HG02884 (cell line): ENCODE results near the gene NTPCR.

Experiments
- ATAC-seq: cut with Tn5 transposase; IDR thresholded peaks from one replicate; pipeline ENCODE4 v1.9.1; 2021; ENCODE audit warnings: mild to moderate bottlenecking, moderate library complexity; ENCODE audit not compliant: unreplicated experiment

Gene NTPCR

DNA sequence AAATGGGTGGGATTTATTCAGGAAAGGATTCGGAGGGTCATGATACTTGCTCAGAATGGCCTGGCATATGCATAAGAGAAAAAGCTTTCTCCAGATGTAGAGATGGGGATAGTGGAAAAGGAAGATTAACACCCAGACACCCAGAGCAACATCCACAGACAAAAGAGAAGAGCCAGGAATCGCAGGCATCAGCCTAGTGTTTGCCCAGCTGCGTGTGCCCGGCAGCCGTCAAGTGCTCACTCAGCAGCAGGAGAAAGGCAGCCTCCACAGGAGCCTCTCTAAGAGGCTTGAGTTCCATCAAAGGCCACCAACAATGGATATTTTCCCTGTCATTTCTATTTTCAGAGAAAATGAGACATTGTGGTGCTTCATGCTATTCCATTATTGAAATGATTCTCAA lies 54.7 kb downstream of the NTPCR start:
- ATAC-seq, result no peak

DNA sequence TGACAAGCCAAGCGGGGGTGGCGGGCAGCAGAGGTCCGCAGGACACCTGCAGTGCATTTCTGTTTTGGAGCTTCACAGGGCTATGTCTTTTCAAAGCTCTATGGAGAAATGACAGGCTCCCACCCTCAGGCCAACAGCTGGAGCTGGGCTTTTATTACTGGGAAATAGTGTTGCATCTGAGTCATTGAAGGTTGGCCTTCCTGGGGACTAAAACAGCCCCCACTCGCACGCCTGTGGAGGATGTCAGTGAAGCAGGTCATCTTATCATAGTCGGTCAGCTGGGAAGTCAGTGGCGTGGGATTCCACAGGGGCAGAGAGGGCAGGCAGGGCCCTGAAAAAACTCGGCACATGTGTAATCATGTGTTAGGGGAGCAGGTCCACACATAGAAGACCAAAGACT lies 55.3 kb downstream of the NTPCR start:
- ATAC-seq, result no peak

DNA sequence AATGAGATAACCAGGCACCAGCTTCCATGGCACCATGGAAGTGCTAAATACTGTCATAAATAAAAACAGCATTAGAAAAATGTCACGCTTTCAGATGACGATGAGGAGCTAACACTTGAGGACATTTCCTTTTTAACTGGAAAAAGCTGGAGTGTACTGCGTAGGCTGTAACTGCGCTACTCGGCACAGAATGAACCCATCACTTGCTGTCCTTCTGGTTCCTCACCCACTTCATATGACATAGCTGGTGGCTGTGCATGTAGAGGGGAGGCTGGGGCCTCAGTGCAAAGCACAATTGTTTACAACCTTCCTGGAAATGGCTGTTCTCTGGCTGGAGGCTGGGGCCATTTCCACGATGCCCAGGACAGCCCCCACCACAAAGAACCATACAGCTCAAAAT lies 55.7 kb downstream of the NTPCR start:
- no peak for ATAC-seq

DNA sequence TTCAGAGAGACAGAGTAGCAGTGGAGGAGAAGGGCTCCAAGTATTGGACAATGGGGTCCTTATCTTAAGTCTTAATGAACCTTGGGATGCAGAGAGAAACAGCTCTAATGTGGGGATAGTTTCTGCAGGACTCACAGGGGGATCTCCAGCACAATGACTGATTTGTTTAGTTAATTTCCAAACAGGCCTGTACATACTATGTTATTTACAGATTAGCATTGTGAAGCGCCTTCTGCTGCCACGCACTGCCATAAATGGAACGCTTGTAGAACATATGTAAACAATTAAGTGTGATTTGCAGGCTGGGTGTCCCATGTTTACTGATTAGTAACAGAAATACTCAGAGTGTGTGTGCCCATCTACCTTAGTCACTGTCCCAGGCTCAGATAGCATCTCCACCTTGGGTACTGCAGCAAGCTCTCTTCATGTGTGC lies 56.1 kb downstream of the NTPCR start:
- no peak for ATAC-seq

DNA sequence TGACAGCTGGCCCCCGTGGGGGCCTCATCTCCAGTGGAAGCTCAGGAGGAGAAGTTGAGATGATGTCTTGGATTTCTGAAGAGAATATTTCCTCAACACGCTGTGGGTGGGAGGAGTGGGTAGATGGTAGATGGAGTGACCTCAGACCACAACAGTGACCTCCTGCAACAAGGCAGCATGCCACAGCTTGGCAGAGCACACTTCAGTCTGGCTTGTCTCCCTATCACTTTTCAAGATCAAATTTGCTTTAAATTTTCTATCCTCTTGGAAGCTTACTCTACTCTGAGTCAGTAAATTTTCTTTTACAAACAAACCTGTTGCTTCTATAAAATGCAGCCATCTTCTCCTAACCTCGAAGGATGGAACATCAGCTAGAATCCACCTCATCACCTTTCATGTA lies 59.7 kb downstream of the NTPCR start:
- ATAC-seq, result no peak

DNA sequence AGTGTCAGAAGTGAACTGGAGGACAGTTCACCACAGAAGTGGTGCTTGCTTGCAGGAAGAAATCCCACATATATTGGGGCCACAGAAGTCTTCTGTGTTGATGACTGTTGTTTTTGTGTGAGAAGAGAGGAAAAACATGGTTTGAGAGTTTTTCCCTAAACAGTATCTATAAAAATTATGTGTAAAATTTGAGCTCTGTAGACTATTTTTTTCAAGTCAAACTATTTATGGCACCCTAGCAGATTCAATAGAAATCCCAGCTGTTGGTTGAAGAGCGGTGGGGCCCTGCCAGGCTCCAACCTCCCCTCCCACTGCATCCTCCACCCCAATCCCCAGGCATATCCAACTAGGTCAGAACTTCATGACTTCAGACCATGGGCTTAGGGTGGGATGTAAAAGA lies 61.6 kb downstream of the NTPCR start:
- no peak for ATAC-seq

DNA sequence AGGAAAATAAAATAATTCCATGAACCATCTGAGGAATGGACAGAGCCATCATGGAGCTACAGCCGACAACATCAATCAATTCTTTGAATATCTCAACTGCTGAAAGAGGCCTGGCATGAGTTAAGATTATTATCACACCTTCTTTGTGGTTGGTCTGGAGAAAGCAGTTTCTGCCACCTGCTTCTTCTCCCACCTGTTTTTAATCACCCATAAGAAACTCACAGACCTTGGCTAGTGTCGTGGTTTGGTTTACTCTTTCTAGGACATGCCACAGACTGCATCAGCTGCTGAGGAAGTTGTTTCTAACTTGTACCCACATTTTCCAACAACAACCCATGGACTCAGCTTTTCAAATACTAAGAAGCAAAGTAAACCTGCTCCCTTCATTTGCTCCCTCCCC lies 65.6 kb downstream of the NTPCR start:
- ATAC-seq, result no peak

DNA sequence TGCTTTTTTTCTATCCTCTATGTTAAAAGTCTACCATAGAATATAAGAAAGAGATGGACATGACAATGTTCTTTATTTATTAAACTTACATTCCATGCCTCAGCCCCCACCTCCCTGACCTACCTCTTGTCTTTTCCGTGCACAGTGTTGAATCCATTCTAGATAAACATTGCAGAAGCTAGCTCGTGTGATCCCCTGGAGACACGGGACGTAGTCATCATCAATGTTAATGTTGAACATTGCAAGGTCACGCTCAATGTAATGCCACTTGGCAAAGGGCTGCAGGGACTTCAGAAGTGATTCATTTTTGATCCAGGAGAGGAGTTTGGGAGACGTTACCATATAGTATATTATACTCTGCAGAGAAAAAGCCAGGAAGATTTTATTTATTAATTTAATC lies 66.4 kb downstream of the NTPCR start:
- ATAC-seq, result no peak

DNA sequence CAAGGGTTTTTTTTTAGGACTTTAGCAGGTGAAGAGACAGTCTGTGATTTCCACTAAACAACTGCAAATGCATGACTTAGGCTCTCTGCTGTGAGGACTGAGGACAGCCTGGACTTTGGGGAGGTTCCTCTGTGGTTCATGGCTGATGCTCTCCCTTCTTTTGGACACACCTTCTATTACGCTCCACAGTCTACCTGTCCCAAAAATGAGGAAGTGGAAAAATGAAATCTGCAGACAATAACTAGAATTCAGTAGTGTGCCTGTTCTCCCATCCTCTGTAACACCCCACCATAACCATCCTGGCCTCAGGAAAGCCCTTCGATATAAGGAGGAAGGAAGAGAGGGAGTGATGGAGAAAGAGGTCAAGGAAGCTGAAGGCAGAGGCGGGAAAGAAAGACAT lies 68.7 kb downstream of the NTPCR start:
- ATAC-seq, result no peak

DNA sequence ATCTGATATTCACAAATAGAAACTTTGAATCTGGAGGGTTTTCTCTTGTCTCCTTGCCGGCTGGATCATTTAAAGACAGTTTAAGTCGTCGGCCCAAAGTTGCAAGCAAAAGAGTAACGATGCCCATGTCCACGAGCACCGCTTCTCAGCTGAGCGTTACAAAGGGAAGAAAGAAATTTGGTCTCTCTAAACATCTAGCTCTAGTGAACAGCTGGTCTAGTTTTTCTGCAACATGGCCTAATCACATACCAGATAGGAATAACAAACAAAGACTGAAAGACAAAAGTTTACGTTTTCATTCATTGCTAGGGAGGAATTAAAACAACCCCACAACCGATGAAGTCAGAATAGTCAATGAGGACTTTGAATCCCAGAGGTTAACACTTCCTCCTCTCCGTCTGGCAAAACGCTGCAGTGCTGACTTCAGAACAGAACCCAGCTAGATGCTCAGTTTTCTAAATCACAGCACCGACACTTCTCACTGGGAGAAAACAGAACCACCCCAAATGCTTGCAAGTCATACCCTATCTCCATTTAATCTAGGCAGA lies 69.4 kb downstream of the NTPCR start:
- ATAC-seq, result no peak

DNA sequence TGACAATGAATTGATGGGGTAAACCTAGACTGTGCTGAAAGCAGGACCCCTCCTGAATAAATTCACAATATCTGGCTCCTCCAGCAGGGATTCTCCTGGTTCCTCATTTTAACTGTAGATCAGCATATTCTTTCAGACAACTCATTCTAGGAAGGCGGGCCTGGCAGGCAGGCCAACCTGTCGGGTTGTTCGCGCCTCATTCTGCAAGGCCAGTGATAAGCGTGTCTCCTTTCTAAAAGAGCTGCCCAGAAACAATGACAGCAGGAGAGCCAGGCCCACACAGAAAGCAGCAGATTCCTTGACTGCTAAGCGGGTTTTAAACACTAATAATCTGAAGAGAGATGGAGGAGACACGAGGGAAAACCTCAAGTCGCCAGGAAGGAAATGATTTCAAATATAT lies 70.0 kb downstream of the NTPCR start:
- no peak for ATAC-seq

DNA sequence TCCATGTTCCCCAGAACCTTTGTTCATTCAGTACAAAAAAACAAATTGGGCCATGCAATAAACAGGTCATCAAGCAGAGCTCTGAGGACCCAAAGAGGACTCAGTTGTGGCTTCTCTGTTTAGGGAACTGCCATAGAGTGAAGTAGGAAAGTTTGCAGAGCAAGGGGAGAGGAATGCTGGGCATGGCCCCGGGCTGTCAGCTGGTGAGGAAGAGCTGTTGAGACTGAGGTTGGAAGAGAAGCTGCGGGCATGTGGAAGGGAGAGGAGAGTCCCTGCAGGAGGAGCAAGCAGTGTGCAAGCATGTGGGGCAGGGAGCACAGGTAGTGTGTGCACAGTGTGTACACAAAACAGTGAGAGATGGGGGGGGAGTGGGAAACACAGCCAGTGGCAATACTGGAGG lies 71.8 kb downstream of the NTPCR start:
- ATAC-seq, result no peak

DNA sequence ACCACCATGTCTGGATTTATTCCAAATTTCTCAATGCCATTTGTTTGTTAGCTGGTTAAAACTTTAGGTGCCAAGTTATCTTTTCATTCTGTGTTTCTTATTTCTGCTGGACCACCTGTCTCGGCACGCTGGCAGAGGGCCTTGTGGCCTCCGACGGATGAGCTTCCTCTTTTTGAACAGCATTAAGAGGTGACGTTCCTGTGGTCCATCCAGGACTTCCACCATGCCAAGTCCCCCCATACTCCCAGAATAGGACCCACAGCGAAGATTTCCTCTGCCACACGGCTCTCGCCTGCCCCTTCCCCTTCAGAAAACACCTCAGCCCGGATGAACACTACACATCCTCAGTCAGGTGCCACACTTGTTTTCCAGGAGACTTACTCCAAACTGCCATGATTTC lies 73.8 kb downstream of the NTPCR start:
- no peak for ATAC-seq

DNA sequence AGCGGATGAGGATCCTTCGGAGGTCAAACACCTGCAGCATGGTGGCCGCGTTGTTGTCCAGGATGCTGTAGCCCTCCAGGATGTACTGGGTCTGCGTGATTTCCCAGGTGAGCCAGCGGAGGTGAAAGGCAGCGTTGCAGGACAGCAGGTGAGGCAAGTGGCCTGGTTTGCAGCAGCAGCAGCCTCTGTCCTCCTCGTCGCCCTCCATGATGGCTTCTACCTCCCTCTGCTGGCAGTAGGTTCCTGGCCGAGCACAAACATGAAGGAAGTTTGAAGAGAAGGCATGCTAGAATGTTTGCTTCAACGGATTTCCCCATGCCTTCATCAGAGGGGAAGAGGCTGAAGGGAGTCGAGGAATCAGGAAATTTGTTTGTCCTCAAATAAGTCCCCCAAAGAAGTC lies 74.7 kb downstream of the NTPCR start:
- ATAC-seq, result no peak

DNA sequence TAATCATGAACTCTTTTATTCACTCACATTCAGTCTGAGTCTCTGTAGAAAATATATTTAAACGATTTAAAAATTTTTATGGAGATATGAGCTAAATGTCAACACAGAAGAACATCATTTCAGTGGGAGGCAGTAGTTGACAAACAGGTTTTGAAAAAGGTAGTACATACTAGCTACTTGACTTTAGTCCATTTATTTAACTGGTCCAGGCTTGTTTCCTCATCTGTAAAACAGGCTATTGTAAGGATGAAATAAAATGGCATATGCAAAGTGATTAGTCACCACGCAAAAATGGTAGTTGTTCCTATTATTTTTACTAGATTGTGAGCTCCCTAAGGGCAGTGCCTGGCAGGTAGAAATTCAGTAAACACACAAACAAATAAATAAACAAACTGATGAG lies 75.2 kb downstream of the NTPCR start:
- no peak for ATAC-seq

DNA sequence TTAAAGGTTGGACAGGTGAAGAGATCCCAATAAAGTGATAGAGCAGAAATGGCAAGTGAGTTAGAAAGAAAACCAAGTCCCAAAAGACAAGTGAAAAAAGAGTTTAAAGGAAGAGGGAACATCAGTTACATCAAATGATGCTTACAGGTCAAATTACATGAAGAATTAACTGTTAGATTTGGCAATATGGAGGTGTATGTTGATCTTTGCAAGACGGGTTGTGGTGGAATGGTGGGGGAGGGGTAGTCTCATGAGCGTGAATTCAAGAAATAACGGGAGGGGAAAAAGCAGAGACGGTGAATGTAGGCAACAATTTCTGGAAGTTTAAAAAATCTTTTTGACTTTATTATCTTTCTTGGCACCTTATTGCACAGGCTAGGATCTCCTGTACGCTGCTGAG lies 76.6 kb downstream of the NTPCR start:
- no peak for ATAC-seq

DNA sequence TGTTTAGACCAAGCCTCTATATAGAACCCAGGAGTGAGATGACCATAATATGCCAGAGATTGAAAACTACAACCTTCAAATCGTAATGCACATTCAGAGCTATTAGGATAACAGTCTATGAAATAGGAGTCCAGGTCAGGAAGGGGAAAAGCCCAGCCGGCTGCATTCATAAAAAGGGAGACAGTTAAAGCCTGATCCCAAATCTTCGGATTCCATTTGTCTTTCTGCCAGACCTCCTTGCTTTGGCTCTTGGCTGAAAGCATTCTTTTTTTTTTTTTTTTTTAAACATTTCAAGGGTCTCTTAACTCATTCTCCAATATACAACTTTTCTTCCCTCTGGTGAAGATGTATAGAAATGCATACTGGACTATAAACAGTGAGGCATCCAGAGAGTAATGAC lies 81.1 kb downstream of the NTPCR start:
- no peak for ATAC-seq

DNA sequence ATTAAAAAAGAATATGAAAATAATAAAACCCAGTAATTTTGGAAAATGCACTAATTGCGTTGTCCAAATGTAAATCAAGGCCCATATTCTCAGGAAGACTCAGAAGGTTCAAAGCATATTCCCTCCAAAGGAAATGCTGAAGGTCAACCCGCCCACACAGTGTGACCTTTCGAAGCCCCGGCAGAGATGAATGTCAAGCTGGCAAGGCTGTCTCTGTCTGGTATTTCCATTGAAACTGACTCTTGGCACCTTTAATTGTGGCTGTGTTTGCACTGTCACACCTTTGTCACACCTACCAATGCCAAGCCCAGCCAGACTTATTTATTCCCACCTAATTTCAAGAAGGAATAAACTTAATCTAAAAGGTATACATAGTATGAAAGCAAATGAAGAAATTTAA lies 82.5 kb downstream of the NTPCR start:
- ATAC-seq, result no peak

DNA sequence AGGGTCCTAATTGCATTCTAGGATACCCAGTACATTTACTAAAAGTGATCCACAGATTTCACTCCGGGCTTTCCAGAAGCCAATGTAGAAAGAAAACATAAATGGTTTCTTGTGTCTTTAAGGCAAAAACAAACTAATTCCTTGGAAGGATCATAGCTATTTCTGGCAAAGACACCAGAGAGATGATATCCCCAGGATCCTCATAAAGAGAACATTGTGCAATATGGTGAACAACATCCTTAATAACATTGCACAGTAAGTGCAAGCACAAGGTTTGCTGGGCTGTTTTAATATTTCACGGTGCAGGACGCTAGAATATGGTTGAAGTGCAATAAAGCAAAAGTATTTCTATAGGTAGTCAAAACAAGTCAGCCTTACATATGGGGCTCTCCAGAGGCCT lies 83.0 kb downstream of the NTPCR start:
- no peak for ATAC-seq
